NB4 (cell line): ENCODE results near the gene RP9.
A peak's percentile ranks its signal among the peaks of the same experiment; 100 is the strongest.

Experiments used
- POLR2A ChIP-seq: IDR thresholded peaks from 2 replicates; pipeline ENCODE4 v1.6.1; 2011; ENCODE audit warnings: mild to moderate bottlenecking; ENCODE audit not compliant: insufficient read length; ENCODE audit errors: extremely low read depth
- TF ChIP-seq, protein P1 (sequence below): IDR thresholded peaks from one replicate; pipeline ENCODE4 v1.5.1; 2012; ENCODE audit warnings: low read depth, low read length

DNA sequence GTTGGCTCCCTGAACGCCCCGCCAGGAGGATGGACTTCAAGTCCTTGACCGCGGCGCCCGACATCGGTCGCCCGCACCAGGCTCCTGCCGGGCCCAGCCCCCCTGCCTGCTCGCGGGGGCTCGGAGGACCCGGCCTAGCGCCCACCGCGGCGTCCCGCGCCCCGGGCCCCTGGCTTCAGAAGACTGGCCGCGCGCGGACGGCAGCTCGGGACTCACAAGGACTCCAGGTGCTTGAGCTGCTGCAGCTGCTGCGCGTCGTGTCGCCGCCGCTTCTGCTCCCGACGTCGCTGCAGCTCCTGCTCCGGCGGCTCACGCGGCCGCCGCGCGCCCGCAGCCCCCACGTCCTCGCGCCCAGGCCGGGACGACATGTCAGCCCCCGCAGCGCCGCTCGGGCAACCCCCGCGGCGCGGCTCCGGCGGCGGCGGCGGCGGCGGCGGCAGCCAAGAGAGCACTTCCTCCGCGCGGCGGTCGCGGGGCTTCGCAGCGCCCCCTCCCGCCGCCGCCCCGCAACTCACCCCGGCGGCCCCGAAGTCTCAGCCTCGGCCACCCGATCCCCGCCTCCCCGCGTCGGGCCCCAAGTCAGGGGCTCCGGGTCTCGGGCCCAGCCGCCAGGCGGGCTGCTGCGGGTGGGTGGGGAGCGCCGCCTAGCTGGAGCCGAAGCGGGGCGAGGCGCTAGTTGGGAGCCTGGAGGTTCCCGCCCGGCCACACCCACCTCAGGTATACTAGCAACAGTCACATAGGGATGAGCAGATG is at the start of gene RP9:
- TF ChIP-seq, protein P1, sequence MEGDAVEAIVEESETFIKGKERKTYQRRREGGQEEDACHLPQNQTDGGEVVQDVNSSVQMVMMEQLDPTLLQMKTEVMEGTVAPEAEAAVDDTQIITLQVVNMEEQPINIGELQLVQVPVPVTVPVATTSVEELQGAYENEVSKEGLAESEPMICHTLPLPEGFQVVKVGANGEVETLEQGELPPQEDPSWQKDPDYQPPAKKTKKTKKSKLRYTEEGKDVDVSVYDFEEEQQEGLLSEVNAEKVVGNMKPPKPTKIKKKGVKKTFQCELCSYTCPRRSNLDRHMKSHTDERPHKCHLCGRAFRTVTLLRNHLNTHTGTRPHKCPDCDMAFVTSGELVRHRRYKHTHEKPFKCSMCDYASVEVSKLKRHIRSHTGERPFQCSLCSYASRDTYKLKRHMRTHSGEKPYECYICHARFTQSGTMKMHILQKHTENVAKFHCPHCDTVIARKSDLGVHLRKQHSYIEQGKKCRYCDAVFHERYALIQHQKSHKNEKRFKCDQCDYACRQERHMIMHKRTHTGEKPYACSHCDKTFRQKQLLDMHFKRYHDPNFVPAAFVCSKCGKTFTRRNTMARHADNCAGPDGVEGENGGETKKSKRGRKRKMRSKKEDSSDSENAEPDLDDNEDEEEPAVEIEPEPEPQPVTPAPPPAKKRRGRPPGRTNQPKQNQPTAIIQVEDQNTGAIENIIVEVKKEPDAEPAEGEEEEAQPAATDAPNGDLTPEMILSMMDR: peak; percentile 51
- peak; percentile 90 for TF ChIP-seq POLR2A
